BE2C (cell line): ENCODE data around the gene COX14.
A peak's percentile ranks its signal among the peaks of the same experiment; 100 is the strongest.
"Not testable (repeated sequence)": the region's sequence is repeated elsewhere in the genome, so short reads cannot be mapped to it uniquely, and the experiment has no call there.

ENCODE experiments used
- DNase-seq: peaks from one replicate; pipeline ENCODE4 v3.0.0-alpha.2; 2020
- H3K27me3 ChIP-seq: fragments of 250-450 bp; sonication (Bioruptor Pico); 2 replicates; pipeline ENCODE4 v1.5.1; 2020; ENCODE audit warnings: mild to moderate bottlenecking
- H3K36me3 ChIP-seq: fragments of 250-450 bp; sonication (Bioruptor Pico); 2 replicates; pipeline ENCODE4 v1.5.1; 2020; ENCODE audit warnings: mild to moderate bottlenecking
- H3K4me1 ChIP-seq: fragments of 250-450 bp; sonication (Bioruptor Pico); 2 replicates; pipeline ENCODE4 v1.5.1; 2020
- H3K4me3 ChIP-seq: 2 replicates; pipeline ENCODE4 v1.5.1; 2011; ENCODE audit warnings: low read depth, low read length
- H3K9me3 ChIP-seq: fragments of 250-450 bp; sonication (Bioruptor Pico); 2 replicates; pipeline ENCODE4 v1.5.1; 2020
- CTCF ChIP-seq: IDR thresholded peaks from 2 replicates; pipeline ENCODE4 v1.5.1; 2012; ENCODE audit warnings: mild to moderate bottlenecking, low read depth, low read length

Gene COX14

GRCh38 chr12:50127546-50127945 is 15.5 kb downstream of the COX14 start:
- TF ChIP-seq CTCF: no peak
- no peak overlapping the region for H3K4me3 ChIP-seq
- peaks cover 28% of the 10 kb centered on the region for H3K36me3 ChIP-seq
- H3K9me3 ChIP-seq: no peaks in the 10 kb centered on the region
- peaks cover 13% of the 10 kb centered on the region for H3K4me1 ChIP-seq
- DNase-seq: no peak
- H3K27me3 ChIP-seq: no peaks in the 10 kb centered on the region

GRCh38 chr12:50129290-50129689 is 17.3 kb downstream of the COX14 start:
- no peak for DNase-seq
- H3K36me3 ChIP-seq: peaks cover 38% of the 10 kb centered on the region
- H3K4me1 ChIP-seq: peaks cover 13% of the 10 kb centered on the region
- H3K27me3 ChIP-seq: no peaks in the 10 kb centered on the region
- no peaks in the 10 kb centered on the region for H3K9me3 ChIP-seq
- H3K4me3 ChIP-seq: no peak overlapping the region
- no peak for TF ChIP-seq CTCF

- Histone ChIP-seq H3K27me3 (no peaks in the 10 kb centered on the region), H3K4me3 (no peak overlapping the region), H3K4me1 (peaks cover 13% of the 10 kb centered on the region), H3K36me3 (peaks cover 38% of the 10 kb centered on the region), H3K9me3 (no peaks in the 10 kb centered on the region)
- DNase-seq: no peak
- peak; percentile 77 for TF ChIP-seq CTCF
Observed at GRCh38 chr12:50132505-50133135, 20.6 kb downstream of the COX14 start.

- Histone ChIP-seq H3K4me3 (no peak overlapping the region), H3K36me3 (peaks cover 5% of the 10 kb centered on the region; the same call in 1 of the 2 replicates), H3K9me3 (no peaks in the 10 kb centered on the region), H3K4me1 (peaks cover 5% of the 10 kb centered on the region), H3K27me3 (no peaks in the 10 kb centered on the region)
- no peak for DNase-seq
- no peak for TF ChIP-seq CTCF
Observed at GRCh38 chr12:50142993-50143392, 31.0 kb downstream of the COX14 start.

- Histone ChIP-seq H3K4me1 (peaks cover 5% of the 10 kb centered on the region), H3K27me3 (no peaks in the 10 kb centered on the region), H3K36me3 (peaks cover 3% of the 10 kb centered on the region; the same call in 1 of the 2 replicates), H3K9me3 (no peaks in the 10 kb centered on the region), H3K4me3 (no peak overlapping the region)
- TF ChIP-seq CTCF: no peak
- DNase-seq: no peak
Observed at GRCh38 chr12:50145439-50145838, 33.4 kb downstream of the COX14 start.

- Histone ChIP-seq H3K36me3 (peaks cover 2% of the 10 kb centered on the region; the same call in 1 of the 2 replicates), H3K4me3 (no peak overlapping the region), H3K27me3 (no peaks in the 10 kb centered on the region), H3K4me1 (peaks cover 5% of the 10 kb centered on the region), H3K9me3 (no peaks in the 10 kb centered on the region)
- TF ChIP-seq CTCF: no peak
- no peak for DNase-seq
Observed at GRCh38 chr12:50147281-50147680, 35.2 kb downstream of the COX14 start.

GRCh38 chr12:50148011-50148410 is 36.0 kb downstream of the COX14 start:
- not testable (repeated sequence) for H3K36me3 ChIP-seq, H3K4me1 ChIP-seq, H3K9me3 ChIP-seq, DNase-seq, H3K4me3 ChIP-seq, H3K27me3 ChIP-seq
